Common myeloid progenitor, CD34-positive (primary cell): ENCODE results near the gene PRDM15.

Source experiments
- CTCF ChIA-PET: fragments of 350-600 bp; sonication (Branson Sonifier 250); formaldehyde crosslinking; loops from one replicate; lab custom pipeline; 2021; ENCODE audit warnings: antibody characterized with exemption; lab: Charles Lee
- POLR2A ChIA-PET: fragments of 350-600 bp; sonication (Branson Sonifier 250); formaldehyde crosslinking; loops from one replicate; lab custom pipeline; 2021; ENCODE audit warnings: antibody characterized with exemption; lab: Charles Lee
- DNase-seq, 3 donors: peaks; one replicate each; pipeline versions ENCODE4 v3.0.0 to v3.0.0-alpha.2; 2013
- H3K27ac ChIP-seq, 2 experiments: 1 replicate in 1 of 2; 2 replicates in 1 of 2; pipeline ENCODE4 v1.7.0; 2013; ENCODE audit warnings: inconsistent platforms in 2 of 2, low read length in 2 of 2, mild to moderate bottlenecking in 2 of 2, low read depth in 1 of 2, moderate library complexity in 1 of 2; ENCODE audit not compliant: severe bottlenecking in 2 of 2, insufficient read depth in 1 of 2, poor library complexity in 1 of 2
- H3K27me3 ChIP-seq, 5 experiments: replicated peaks in 2 of 5; 1 replicate in 3 of 5; 2 replicates in 2 of 5; pipeline versions ENCODE4 v1.6.1 to v1.7.0; 2013; ENCODE audit warnings: low read length in 4 of 5, mild to moderate bottlenecking in 2 of 5, moderate library complexity in 2 of 5, inconsistent platforms in 1 of 5; ENCODE audit not compliant: insufficient read depth in 5 of 5, control insufficient read depth in 4 of 5
- H3K36me3 ChIP-seq, 4 experiments: 1 replicate in 2 of 4; 2 replicates in 2 of 4; pipeline versions ENCODE4 v1.6.1 to v1.7.0; 2013; ENCODE audit warnings: low read length in 3 of 4, control low read depth in 1 of 4, mild to moderate bottlenecking in 1 of 4; ENCODE audit not compliant: control insufficient read depth in 4 of 4, insufficient read depth in 4 of 4
- H3K4me1 ChIP-seq, 4 experiments: 1 replicate in 3 of 4; 2 replicates in 1 of 4; pipeline versions ENCODE4 v1.6.1 to v1.7.1; 2013; ENCODE audit warnings: low read length in 3 of 4, mild to moderate bottlenecking in 3 of 4, control low read depth in 1 of 4, inconsistent platforms in 1 of 4, moderate library complexity in 1 of 4; ENCODE audit not compliant: control insufficient read depth in 4 of 4, insufficient read depth in 4 of 4; ENCODE audit errors: control extremely low read depth in 1 of 4
- H3K4me3 ChIP-seq, 7 experiments: 1 replicate in 4 of 7; 2 replicates in 3 of 7; pipeline versions ENCODE4 v1.5.1 to v1.7.0; 2013; ENCODE audit warnings: mild to moderate bottlenecking in 7 of 7, low read length in 6 of 7, moderate library complexity in 6 of 7, inconsistent platforms in 2 of 7, low read depth in 2 of 7, control low read depth in 1 of 7; ENCODE audit not compliant: insufficient read depth in 4 of 7, control insufficient read depth in 1 of 7; ENCODE audit errors: extremely low read depth in 1 of 7
- H3K9me3 ChIP-seq, 5 experiments: 1 replicate in 4 of 5; 2 replicates in 1 of 5; pipeline versions ENCODE4 v1.6.1 to v1.7.1; 2013; ENCODE audit warnings: low read length in 4 of 5, mild to moderate bottlenecking in 2 of 5, inconsistent platforms in 1 of 5, low read depth in 1 of 5, moderate library complexity in 1 of 5; ENCODE audit not compliant: control insufficient read depth in 4 of 5, insufficient read depth in 2 of 5; ENCODE audit errors: control extremely low read depth in 1 of 5
- WGBS: methylation state at CpG from one replicate; pipeline ENCODE4 v1.1.5; 2013; ENCODE audit not compliant: insufficient coverage; 5-methylcytosine and 5-hydroxymethylcytosine counted together

The PRDM15 gene

DNA sequence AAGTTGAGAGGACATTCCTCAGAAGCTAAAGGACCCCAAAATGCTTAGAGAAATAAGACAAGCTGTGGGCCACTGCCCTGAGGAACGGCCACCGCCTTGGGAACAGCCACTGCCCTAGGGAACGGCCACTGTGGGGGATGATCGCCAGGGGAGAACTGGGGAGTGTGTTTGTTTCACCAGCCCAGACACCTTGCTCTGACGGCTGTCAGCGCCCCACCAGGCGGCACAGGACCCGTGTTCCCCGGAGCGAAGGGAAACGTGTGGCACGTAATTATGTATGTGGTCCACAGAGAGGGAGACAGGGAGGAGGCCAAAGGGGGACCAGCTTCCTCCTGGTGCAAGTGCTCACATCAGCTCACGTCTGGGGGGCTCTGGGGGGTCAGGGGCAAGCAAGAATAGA, 66.5 kb downstream of the PRDM15 start:
- POLR2A ChIA-PET, result no interaction called here
- CTCF ChIA-PET, result interaction anchor here (0.6 kb wide), 1 partner anchor 27 kb away, joined by 3 read pairs; no protein-coding TSS in a partner anchor
- 94% methylated on average over 13 of the region's 13 CpGs for WGBS

DNA sequence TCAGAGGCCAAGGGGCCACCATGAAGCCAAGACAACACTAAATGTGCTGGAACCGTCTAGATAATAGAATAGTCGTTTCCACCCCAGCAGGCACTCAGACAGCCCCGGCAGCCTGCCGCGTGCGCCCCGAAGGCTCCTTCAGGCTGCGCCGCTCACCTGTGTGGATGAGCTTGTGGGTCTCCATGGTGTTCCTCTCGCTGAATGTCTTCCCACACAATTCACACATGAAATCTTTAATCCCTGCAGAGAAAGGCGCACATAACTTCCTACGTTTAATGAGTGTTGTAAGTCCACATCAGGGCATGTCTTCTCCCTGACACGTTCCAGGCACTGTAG, 68.6 kb downstream of the PRDM15 start:
- POLR2A ChIA-PET, result no interaction called here
- H3K4me3 ChIP-seq, result no peak overlapping the region
- no peaks in the 10 kb centered on the region for H3K4me1 ChIP-seq
- CTCF ChIA-PET, result interaction anchor here (1.1 kb wide), 1 partner anchor 16 kb away, joined by 3 read pairs; no protein-coding TSS in a partner anchor
- 97% methylated on average over 13 of the region's 13 CpGs for WGBS
- H3K9me3 ChIP-seq, result peaks cover 0 to 2% (median 0%) of the 10 kb centered on the region in 5 experiments
- DNase-seq, result no peak
- peaks cover 5 to 47% (median 33%) of the 10 kb centered on the region in 4 experiments for H3K36me3 ChIP-seq
- H3K27me3 ChIP-seq, result no peaks in the 10 kb centered on the region
- H3K27ac ChIP-seq, result no peak overlapping the region

More for the DNA sequence above, 66.5 kb downstream of the PRDM15 start:
- DNase-seq, result no peak
- no peaks in the 10 kb centered on the region for H3K9me3 ChIP-seq
- H3K4me3 ChIP-seq, result no peak overlapping the region
- H3K27ac ChIP-seq, result no peak overlapping the region
- H3K36me3 ChIP-seq, result peaks cover 5 to 55% (median 34%) of the 10 kb centered on the region in 4 experiments
- H3K27me3 ChIP-seq, result no peaks in the 10 kb centered on the region
- peaks cover 0 to 5% (median 4%) of the 10 kb centered on the region in 4 experiments for H3K4me1 ChIP-seq

DNA sequence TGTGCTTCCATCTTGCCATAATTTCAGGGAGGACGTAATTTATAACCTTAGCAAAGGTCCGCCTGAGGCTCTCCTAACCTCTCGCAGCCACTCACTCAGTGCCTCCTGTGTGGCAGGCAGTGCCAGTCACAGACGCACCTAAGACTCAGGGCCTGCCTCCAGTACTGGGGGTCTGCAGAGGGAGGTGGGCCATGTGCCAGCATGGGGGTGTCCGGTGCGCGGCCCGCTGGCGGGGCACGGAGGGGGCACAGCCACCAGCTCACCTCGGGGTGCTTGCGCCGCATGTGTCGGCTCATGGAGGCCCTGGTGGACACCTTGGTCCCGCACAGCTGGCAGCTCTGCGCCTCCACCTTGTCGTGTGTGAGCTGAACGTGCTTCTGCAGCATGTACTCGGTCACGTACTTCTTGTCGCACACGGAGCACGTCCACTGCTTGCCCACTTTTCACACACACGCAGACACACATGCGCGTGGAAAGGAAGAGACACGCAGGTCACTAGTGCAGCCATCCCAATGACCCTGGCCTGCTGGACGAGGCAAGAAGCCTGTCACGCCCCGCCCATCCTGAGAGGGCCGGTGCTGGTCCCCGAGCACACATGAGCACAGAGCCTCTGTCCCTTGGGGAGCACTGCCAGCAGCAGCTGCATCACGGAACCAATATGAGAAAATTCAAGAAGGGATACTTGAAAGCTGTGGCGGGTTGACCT, 69.1 kb downstream of the PRDM15 start:
- Histone ChIP-seq H3K27ac (no peak overlapping the region), H3K36me3 (peaks cover 5 to 45% (median 28%) of the 10 kb centered on the region in 4 experiments), H3K4me3 (no peak overlapping the region), H3K4me1 (no peaks in the 10 kb centered on the region), H3K9me3 (peaks cover 0 to 2% (median 0%) of the 10 kb centered on the region in 5 experiments), H3K27me3 (no peaks in the 10 kb centered on the region)
- 98% methylated on average over 32 of the region's 34 CpGs for WGBS
- ChIA-PET CTCF (no interaction called here), POLR2A (no interaction called here)
- no peak for DNase-seq

DNA sequence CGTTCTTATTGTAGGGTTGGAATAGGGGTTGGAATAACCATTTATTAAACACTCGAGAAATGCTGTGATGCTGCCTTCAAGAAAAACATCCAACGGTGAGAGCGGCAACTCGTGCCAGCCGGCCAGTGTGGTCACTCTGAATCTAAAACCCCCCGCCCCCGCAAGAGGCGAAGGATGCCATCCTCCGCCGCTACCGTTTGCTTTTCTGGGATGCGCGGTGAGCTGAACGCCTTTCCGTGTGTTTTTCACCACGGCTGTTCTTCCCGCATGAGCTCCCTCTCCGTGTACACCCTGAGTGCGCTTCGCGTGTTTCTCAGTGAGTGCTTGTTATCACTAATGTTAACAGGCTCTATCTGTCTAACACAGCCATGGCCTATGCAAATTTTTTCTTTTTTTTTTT, 70.3 kb downstream of the PRDM15 start:
- Histone ChIP-seq H3K27me3 (no peaks in the 10 kb centered on the region), H3K9me3 (peaks cover 0 to 2% (median 0%) of the 10 kb centered on the region in 5 experiments), H3K27ac (no peak overlapping the region), H3K36me3 (peaks cover 5 to 52% (median 27%) of the 10 kb centered on the region in 4 experiments), H3K4me3 (no peak overlapping the region), H3K4me1 (no peaks in the 10 kb centered on the region)
- no peak for DNase-seq
- over 99% methylated on average over 17 of the region's 22 CpGs for WGBS
- ChIA-PET POLR2A (no interaction called here), CTCF (interaction anchor here (0.9 kb wide), 1 partner anchor 8 kb away, joined by 4 read pairs; no protein-coding TSS in a partner anchor)

DNA sequence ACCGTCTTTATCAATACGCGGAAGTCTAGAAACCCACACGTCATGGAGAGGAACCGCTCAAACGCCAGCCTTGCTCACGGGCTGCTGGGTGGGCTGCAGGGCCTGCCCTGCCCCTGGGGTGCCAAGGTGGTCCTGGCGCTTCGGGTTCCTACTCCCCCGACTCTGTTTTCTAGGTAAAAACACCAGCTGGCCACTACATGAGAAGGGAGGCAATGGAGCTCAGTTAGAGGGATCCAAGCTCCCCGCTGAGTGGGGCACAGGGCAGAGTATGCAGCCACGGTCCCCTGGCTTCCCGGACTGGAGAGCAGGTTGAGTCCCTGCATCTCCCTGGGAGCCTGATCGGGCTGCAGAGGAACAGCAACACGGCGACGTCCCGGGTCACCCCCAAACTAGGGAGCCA, 71.0 kb downstream of the PRDM15 start:
- ChIA-PET POLR2A (no interaction called here), CTCF (interaction anchor here (1.1 kb wide), 1 partner anchor 9 kb away, joined by 5 read pairs; no protein-coding TSS in a partner anchor)
- Histone ChIP-seq H3K27ac (no peak overlapping the region), H3K27me3 (no peaks in the 10 kb centered on the region), H3K36me3 (peaks cover 5 to 52% (median 25%) of the 10 kb centered on the region in 4 experiments), H3K4me3 (no peak overlapping the region), H3K9me3 (peaks cover 0 to 2% (median 0%) of the 10 kb centered on the region in 5 experiments), H3K4me1 (peaks cover 0 to 6% (median 2%) of the 10 kb centered on the region in 4 experiments)
- no peak for DNase-seq
- 98% methylated on average over 17 of the region's 18 CpGs for WGBS

DNA sequence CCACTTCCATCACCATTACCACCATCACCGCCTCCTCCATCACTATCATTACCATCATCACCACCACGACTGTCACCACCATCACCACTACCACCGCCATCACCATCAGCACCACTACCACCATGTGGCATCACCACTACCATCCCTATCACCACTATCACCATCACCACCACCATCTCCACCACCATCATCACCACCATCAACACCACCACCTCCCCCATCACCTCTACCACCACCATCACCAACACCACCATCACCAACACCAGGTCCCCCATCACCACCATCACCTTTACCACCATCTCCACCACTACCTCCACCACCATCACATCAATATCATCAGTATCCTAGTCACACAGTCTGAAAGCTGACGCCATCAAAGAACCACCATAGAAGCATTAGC, 72.4 kb downstream of the PRDM15 start:
- 96% methylated on average over 3 of the region's 4 CpGs for WGBS
- no peaks in the 10 kb centered on the region for H3K27me3 ChIP-seq
- peaks cover 0 to 2% (median 0%) of the 10 kb centered on the region in 5 experiments for H3K9me3 ChIP-seq
- peaks cover 5 to 56% (median 29%) of the 10 kb centered on the region in 4 experiments for H3K36me3 ChIP-seq
- H3K4me3 ChIP-seq, result no peak overlapping the region
- DNase-seq, result no peak
- CTCF ChIA-PET, result interaction anchor here (1.1 kb wide), 1 partner anchor 10 kb away, joined by 5 read pairs; no protein-coding TSS in a partner anchor
- no peak overlapping the region for H3K27ac ChIP-seq
- POLR2A ChIA-PET, result no interaction called here
- H3K4me1 ChIP-seq, result peaks cover 0 to 14% (median 7%) of the 10 kb centered on the region in 4 experiments

DNA sequence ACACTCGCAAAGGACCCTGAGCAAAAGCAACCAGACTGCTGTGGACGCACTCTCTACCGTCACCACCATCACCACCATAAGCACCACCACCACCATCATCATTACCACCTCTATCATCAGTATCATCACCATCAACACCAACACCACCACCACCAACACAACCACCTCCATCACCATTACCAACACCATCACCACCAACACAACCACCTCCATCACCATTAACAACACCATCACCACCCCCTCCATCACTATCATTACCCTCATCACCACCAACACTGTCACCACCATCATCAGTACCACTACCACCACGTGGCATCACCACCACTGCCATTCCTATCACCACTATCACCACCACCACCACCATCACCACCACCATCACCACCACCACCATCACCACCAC, 73.5 kb downstream of the PRDM15 start:
- Histone ChIP-seq H3K4me3 (no peak overlapping the region), H3K27ac (no peak overlapping the region), H3K4me1 (peaks cover 0 to 21% (median 10%) of the 10 kb centered on the region in 4 experiments), H3K9me3 (peaks cover 0 to 2% (median 0%) of the 10 kb centered on the region in 5 experiments), H3K27me3 (no peaks in the 10 kb centered on the region), H3K36me3 (peaks cover under 1 to 61% (median 30%) of the 10 kb centered on the region in 4 experiments)
- CTCF ChIA-PET, result no interaction called here
- WGBS, result 100% methylated on average over 3 of the region's 4 CpGs
- DNase-seq, result no peak
- POLR2A ChIA-PET, result no interaction called here
